GM12874 (cell line): ENCODE measurements around the gene CRB2.

Experiments
- CTCF ChIP-seq: IDR thresholded peaks from 2 replicates; pipeline ENCODE4 v1.5.1; 2011; ENCODE audit warnings: low read depth, mild to moderate bottlenecking, control low read depth, low read length, moderate library complexity; ENCODE audit not compliant: insufficient read depth

CRB2 gene

GRCh38 chr9:123408313-123409262 lies 52.6 kb downstream of the CRB2 start:
- no peak for TF ChIP-seq CTCF

- TF ChIP-seq CTCF = no peak
Observed at GRCh38 chr9:123410281-123410910, 54.4 kb downstream of the CRB2 start.

GRCh38 chr9:123411191-123411590 lies 55.2 kb downstream of the CRB2 start:
- no peak for TF ChIP-seq CTCF

GRCh38 chr9:123411636-123412035 lies 55.6 kb downstream of the CRB2 start:
- no peak for TF ChIP-seq CTCF

GRCh38 chr9:123412171-123412820 lies 56.3 kb downstream of the CRB2 start:
- no peak for TF ChIP-seq CTCF

- no peak for TF ChIP-seq CTCF
Observed at GRCh38 chr9:123414204-123414603, 58.2 kb downstream of the CRB2 start.
